SK-N-SH treated with all-trans-retinoic acid at 6 μM for 48 hours (cell line): ENCODE measurements around the gene DTNA.

Experiments
- ATAC-seq: fragments of 200-7000 bp; cut with Tn5 transposase; 3 replicates; pipeline ENCODE4 v1.9.1; 2020; ENCODE audit warnings: mild to moderate bottlenecking, moderate library complexity
- ARNTL ChIP-seq: fragments of 450-650 bp; formaldehyde crosslinking; IDR thresholded peaks from 2 replicates; pipeline ENCODE4 v1.5.0; 2020; ENCODE audit warnings: low read depth, mild to moderate bottlenecking, moderate library complexity, borderline replicate concordance
- BACH2 ChIP-seq: fragments of 250-450 bp; sonication (Bioruptor Pico); IDR thresholded peaks from 2 replicates; pipeline ENCODE4 v1.9.0; 2021; ENCODE audit warnings: mild to moderate bottlenecking, borderline replicate concordance
- CSDC2 ChIP-seq: fragments of 250-450 bp; sonication (Bioruptor Pico); IDR thresholded peaks from 2 replicates; pipeline ENCODE4 v1.5.0; 2020; ENCODE audit warnings: mild to moderate bottlenecking, moderate library complexity
- CSRNP3 ChIP-seq: fragments of 250-450 bp; sonication (Bioruptor Pico); IDR thresholded peaks from 2 replicates; pipeline ENCODE4 v1.5.1; 2021; ENCODE audit warnings: mild to moderate bottlenecking, moderate library complexity
- GLIS3 ChIP-seq: fragments of 250-450 bp; sonication (Bioruptor Pico); IDR thresholded peaks from 2 replicates; pipeline ENCODE4 v1.5.0; 2020; ENCODE audit warnings: mild to moderate bottlenecking, moderate library complexity
- ISL1 ChIP-seq: fragments of 250-450 bp; sonication (Bioruptor Pico); IDR thresholded peaks from 2 replicates; pipeline ENCODE4 v2.1.2; 2022; ENCODE audit warnings: mild to moderate bottlenecking, moderate library complexity
- PPARA ChIP-seq: fragments of 250-450 bp; sonication (Bioruptor Pico); IDR thresholded peaks from 2 replicates; pipeline ENCODE4 v1.5.0; 2020; ENCODE audit warnings: mild to moderate bottlenecking, borderline replicate concordance
- RARB ChIP-seq: fragments of 250-450 bp; sonication (Bioruptor Pico); IDR thresholded peaks from 2 replicates; pipeline ENCODE4 v1.8.0; 2021; ENCODE audit warnings: mild to moderate bottlenecking, moderate library complexity
- SNAI2 ChIP-seq: fragments of 250-450 bp; sonication (Bioruptor Pico); IDR thresholded peaks from 2 replicates; pipeline ENCODE4 v1.5.0; 2020; ENCODE audit warnings: mild to moderate bottlenecking, moderate library complexity
- TCF4 ChIP-seq: fragments of 250-450 bp; sonication (Bioruptor Pico); IDR thresholded peaks from 2 replicates; pipeline ENCODE4 v1.8.0; 2021; ENCODE audit warnings: mild to moderate bottlenecking, moderate library complexity, borderline replicate concordance
- TOX ChIP-seq: fragments of 250-450 bp; sonication (Bioruptor Pico); IDR thresholded peaks from 2 replicates; pipeline ENCODE4 v1.8.0; 2021; ENCODE audit warnings: mild to moderate bottlenecking, moderate library complexity, borderline replicate concordance
- ZC3H10 ChIP-seq: fragments of 250-450 bp; sonication (Bioruptor Pico); IDR thresholded peaks from 2 replicates; pipeline ENCODE4 v1.5.1; 2021; ENCODE audit warnings: mild to moderate bottlenecking, moderate library complexity
- ZFP3 ChIP-seq: fragments of 250-450 bp; sonication (Bioruptor Pico); IDR thresholded peaks from 2 replicates; pipeline ENCODE4 v1.5.0; 2020; ENCODE audit warnings: mild to moderate bottlenecking, moderate library complexity
- ZFP30 ChIP-seq: fragments of 450-650 bp; formaldehyde crosslinking; IDR thresholded peaks from 2 replicates; pipeline ENCODE4 v1.5.0; 2022; ENCODE audit warnings: mild to moderate bottlenecking, moderate library complexity
- ZNF70 ChIP-seq: fragments of 450-650 bp; formaldehyde crosslinking; IDR thresholded peaks from 2 replicates; pipeline ENCODE4 v1.5.0; 2020; ENCODE audit warnings: mild to moderate bottlenecking, moderate library complexity
- ZNF8 ChIP-seq: fragments of 450-650 bp; formaldehyde crosslinking; IDR thresholded peaks from 2 replicates; pipeline ENCODE4 v1.5.0; 2020; ENCODE audit warnings: mild to moderate bottlenecking, moderate library complexity
- TF ChIP-seq, protein P1 (sequence below): fragments of 250-450 bp; sonication (Bioruptor Pico); IDR thresholded peaks from 2 replicates; pipeline ENCODE4 v1.8.0; 2021; ENCODE audit warnings: low read depth, mild to moderate bottlenecking, moderate library complexity, borderline replicate concordance
- TF ChIP-seq, protein P2 (sequence below): fragments of 250-450 bp; sonication (Bioruptor Pico); IDR thresholded peaks from 2 replicates; pipeline ENCODE4 v1.5.0; 2020; ENCODE audit warnings: mild to moderate bottlenecking, moderate library complexity
- TF ChIP-seq, protein P3 (sequence below): fragments of 250-450 bp; sonication (Bioruptor Pico); IDR thresholded peaks from 2 replicates; pipeline ENCODE4 v1.5.1; 2020; ENCODE audit warnings: low read depth, mild to moderate bottlenecking, moderate library complexity

DTNA gene

GRCh38 chr18:34884436-34884835, 174.3 kb downstream of the DTNA start:
- TF ChIP-seq GLIS3 (CRISPR knock-in tag) (no peak), ARNTL (CRISPR knock-in tag) (no peak), ZNF8 (CRISPR knock-in tag) (no peak), RARB (CRISPR knock-in tag) (no peak), ZFP3 (CRISPR knock-in tag) (no peak), ZC3H10 (CRISPR knock-in tag) (no peak), ZFP30 (CRISPR knock-in tag) (no peak), PPARA (CRISPR knock-in tag) (no peak), ZNF70 (CRISPR knock-in tag) (no peak), SNAI2 (no peak), TCF4 (CRISPR knock-in tag) (no peak)
- TF ChIP-seq, protein P1, sequence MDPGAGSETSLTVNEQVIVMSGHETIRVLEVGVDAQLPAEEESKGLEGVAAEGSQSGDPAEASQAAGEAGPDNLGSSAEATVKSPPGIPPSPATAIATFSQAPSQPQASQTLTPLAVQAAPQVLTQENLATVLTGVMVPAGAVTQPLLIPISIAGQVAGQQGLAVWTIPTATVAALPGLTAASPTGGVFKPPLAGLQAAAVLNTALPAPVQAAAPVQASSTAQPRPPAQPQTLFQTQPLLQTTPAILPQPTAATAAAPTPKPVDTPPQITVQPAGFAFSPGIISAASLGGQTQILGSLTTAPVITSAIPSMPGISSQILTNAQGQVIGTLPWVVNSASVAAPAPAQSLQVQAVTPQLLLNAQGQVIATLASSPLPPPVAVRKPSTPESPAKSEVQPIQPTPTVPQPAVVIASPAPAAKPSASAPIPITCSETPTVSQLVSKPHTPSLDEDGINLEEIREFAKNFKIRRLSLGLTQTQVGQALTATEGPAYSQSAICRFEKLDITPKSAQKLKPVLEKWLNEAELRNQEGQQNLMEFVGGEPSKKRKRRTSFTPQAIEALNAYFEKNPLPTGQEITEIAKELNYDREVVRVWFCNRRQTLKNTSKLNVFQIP (CRISPR knock-in tag), result no peak
- TF ChIP-seq, protein P2, sequence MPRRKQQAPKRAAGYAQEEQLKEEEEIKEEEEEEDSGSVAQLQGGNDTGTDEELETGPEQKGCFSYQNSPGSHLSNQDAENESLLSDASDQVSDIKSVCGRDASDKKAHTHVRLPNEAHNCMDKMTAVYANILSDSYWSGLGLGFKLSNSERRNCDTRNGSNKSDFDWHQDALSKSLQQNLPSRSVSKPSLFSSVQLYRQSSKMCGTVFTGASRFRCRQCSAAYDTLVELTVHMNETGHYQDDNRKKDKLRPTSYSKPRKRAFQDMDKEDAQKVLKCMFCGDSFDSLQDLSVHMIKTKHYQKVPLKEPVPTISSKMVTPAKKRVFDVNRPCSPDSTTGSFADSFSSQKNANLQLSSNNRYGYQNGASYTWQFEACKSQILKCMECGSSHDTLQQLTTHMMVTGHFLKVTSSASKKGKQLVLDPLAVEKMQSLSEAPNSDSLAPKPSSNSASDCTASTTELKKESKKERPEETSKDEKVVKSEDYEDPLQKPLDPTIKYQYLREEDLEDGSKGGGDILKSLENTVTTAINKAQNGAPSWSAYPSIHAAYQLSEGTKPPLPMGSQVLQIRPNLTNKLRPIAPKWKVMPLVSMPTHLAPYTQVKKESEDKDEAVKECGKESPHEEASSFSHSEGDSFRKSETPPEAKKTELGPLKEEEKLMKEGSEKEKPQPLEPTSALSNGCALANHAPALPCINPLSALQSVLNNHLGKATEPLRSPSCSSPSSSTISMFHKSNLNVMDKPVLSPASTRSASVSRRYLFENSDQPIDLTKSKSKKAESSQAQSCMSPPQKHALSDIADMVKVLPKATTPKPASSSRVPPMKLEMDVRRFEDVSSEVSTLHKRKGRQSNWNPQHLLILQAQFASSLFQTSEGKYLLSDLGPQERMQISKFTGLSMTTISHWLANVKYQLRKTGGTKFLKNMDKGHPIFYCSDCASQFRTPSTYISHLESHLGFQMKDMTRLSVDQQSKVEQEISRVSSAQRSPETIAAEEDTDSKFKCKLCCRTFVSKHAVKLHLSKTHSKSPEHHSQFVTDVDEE (CRISPR knock-in tag), result no peak
- no peak for ATAC-seq

GRCh38 chr18:34886177-34886576, 176.1 kb downstream of the DTNA start:
- TF ChIP-seq, protein P2 (CRISPR knock-in tag), result no peak
- TF ChIP-seq CSDC2 (no peak), ZNF70 (CRISPR knock-in tag) (no peak), ISL1 (CRISPR knock-in tag) (no peak), SNAI2 (no peak), TOX (CRISPR knock-in tag) (no peak), PPARA (CRISPR knock-in tag) (no peak)
- TF ChIP-seq, protein P3, sequence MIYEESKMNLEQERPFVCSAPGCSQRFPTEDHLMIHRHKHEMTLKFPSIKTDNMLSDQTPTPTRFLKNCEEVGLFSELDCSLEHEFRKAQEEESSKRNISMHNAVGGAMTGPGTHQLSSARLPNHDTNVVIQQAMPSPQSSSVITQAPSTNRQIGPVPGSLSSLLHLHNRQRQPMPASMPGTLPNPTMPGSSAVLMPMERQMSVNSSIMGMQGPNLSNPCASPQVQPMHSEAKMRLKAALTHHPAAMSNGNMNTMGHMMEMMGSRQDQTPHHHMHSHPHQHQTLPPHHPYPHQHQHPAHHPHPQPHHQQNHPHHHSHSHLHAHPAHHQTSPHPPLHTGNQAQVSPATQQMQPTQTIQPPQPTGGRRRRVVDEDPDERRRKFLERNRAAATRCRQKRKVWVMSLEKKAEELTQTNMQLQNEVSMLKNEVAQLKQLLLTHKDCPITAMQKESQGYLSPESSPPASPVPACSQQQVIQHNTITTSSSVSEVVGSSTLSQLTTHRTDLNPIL (CRISPR knock-in tag), result no peak
- no peak for ATAC-seq

GRCh38 chr18:34887881-34888580, 177.9 kb downstream of the DTNA start:
- ATAC-seq, result no peak
- TF ChIP-seq ZNF70 (CRISPR knock-in tag) (no peak), ZFP3 (CRISPR knock-in tag) (no peak), CSRNP3 (CRISPR knock-in tag) (no peak), CSDC2 (no peak), BACH2 (CRISPR knock-in tag) (no peak), ZFP30 (CRISPR knock-in tag) (no peak)
